ENCODE results near the gene ERFE.

Gene ERFE

GRCh38 chr2:238120463-238121298, 38.1 kb upstream of the ERFE start:
- Histone ChIP-seq H3K9me3 (ENCODE audit: control insufficient read depth, insufficient read depth, low read length) (no peaks in the 10 kb centered on the region), H3K4me1 (ENCODE audit: control insufficient read depth, insufficient read depth, low read length) (0 out of 2 replicates have a peak, but pooled peaks cover 3% of the 10 kb centered on the region), H3K36me3 (ENCODE audit: control insufficient read depth, insufficient read depth, low read length) (no peaks in the 10 kb centered on the region; the same call in 1 of the 2 replicates), H3K27me3 (ENCODE audit: control insufficient read depth, insufficient read depth, low read length) (no peaks in the 10 kb centered on the region), H3K4me3 (ENCODE audit: low read length) (no peak overlapping the region), H3K27ac (ENCODE audit: low read length) (no peak overlapping the region)
- WGBS (ENCODE audit: insufficient coverage, insufficient read length): no CpG with 5 or more reads among the region's 30 CpGs
- no peak for DNase-seq (ENCODE audit: low read depth, low spot score)

GRCh38 chr2:238121511-238122286, 37.1 kb upstream of the ERFE start:
- no CpG with 5 or more reads among the region's 27 CpGs for WGBS (ENCODE audit: insufficient coverage, insufficient read length)

GRCh38 chr2:238122287-238123217, 36.2 kb upstream of the ERFE start:
- no peak for DNase-seq (ENCODE audit: low read depth, low spot score)
- H3K9me3 ChIP-seq (ENCODE audit: control insufficient read depth, insufficient read depth, low read length): no peaks in the 10 kb centered on the region
- no peak overlapping the region for H3K4me3 ChIP-seq (ENCODE audit: low read length)
- no peaks in the 10 kb centered on the region for H3K36me3 ChIP-seq (ENCODE audit: control insufficient read depth, insufficient read depth, low read length)
- H3K27me3 ChIP-seq (ENCODE audit: control insufficient read depth, insufficient read depth, low read length): no peaks in the 10 kb centered on the region
- WGBS (ENCODE audit: insufficient coverage, insufficient read length): no CpG with 5 or more reads among the region's 29 CpGs
- H3K27ac ChIP-seq (ENCODE audit: low read length): no peak overlapping the region
- H3K4me1 ChIP-seq (ENCODE audit: control insufficient read depth, insufficient read depth, low read length): 0 out of 2 replicates have a peak, but pooled peaks cover 3% of the 10 kb centered on the region

More at GRCh38 chr2:238121511-238122286, 37.1 kb upstream of the ERFE start:
- Histone ChIP-seq H3K4me1 (ENCODE audit: control insufficient read depth, insufficient read depth, low read length) (0 out of 2 replicates have a peak, but pooled peaks cover 3% of the 10 kb centered on the region), H3K9me3 (ENCODE audit: control insufficient read depth, insufficient read depth, low read length) (no peaks in the 10 kb centered on the region), H3K27ac (ENCODE audit: low read length) (no peak overlapping the region), H3K4me3 (ENCODE audit: low read length) (no peak overlapping the region), H3K27me3 (ENCODE audit: control insufficient read depth, insufficient read depth, low read length) (no peaks in the 10 kb centered on the region), H3K36me3 (ENCODE audit: control insufficient read depth, insufficient read depth, low read length) (no peaks in the 10 kb centered on the region; the same call in 1 of the 2 replicates)
- DNase-seq (ENCODE audit: low read depth, low spot score): no peak

GRCh38 chr2:238123218-238123971, 35.4 kb upstream of the ERFE start:
- no peak for DNase-seq (ENCODE audit: low read depth, low spot score)
- H3K27ac ChIP-seq (ENCODE audit: low read length): no peak overlapping the region
- no peaks in the 10 kb centered on the region for H3K27me3 ChIP-seq (ENCODE audit: control insufficient read depth, insufficient read depth, low read length)
- H3K9me3 ChIP-seq (ENCODE audit: control insufficient read depth, insufficient read depth, low read length): no peaks in the 10 kb centered on the region
- H3K36me3 ChIP-seq (ENCODE audit: control insufficient read depth, insufficient read depth, low read length): no peaks in the 10 kb centered on the region
- no peak overlapping the region for H3K4me3 ChIP-seq (ENCODE audit: low read length)
- WGBS (ENCODE audit: insufficient coverage, insufficient read length): no CpG with 5 or more reads among the region's 22 CpGs
- H3K4me1 ChIP-seq (ENCODE audit: control insufficient read depth, insufficient read depth, low read length): peaks cover 5% of the 10 kb centered on the region; the same call in 1 of the 2 replicates

GRCh38 chr2:238123991-238124470, 34.7 kb upstream of the ERFE start:
- H3K36me3 ChIP-seq (ENCODE audit: control insufficient read depth, insufficient read depth, low read length): no peaks in the 10 kb centered on the region
- no peaks in the 10 kb centered on the region for H3K27me3 ChIP-seq (ENCODE audit: control insufficient read depth, insufficient read depth, low read length)
- H3K4me1 ChIP-seq (ENCODE audit: control insufficient read depth, insufficient read depth, low read length): peaks cover 9% of the 10 kb centered on the region; the same call in 1 of the 2 replicates
- H3K9me3 ChIP-seq (ENCODE audit: control insufficient read depth, insufficient read depth, low read length): no peaks in the 10 kb centered on the region
- H3K4me3 ChIP-seq (ENCODE audit: low read length): no peak overlapping the region
- no peak overlapping the region for H3K27ac ChIP-seq (ENCODE audit: low read length)
- DNase-seq (ENCODE audit: low read depth, low spot score): no peak
- no CpG with 5 or more reads among the region's 14 CpGs for WGBS (ENCODE audit: insufficient coverage, insufficient read length)

- no peaks in the 10 kb centered on the region for H3K27me3 ChIP-seq (ENCODE audit: control insufficient read depth, insufficient read depth, low read length)
- DNase-seq (ENCODE audit: low read depth, low spot score): no peak
- H3K4me3 ChIP-seq (ENCODE audit: low read length): no peak overlapping the region
- H3K4me1 ChIP-seq (ENCODE audit: control insufficient read depth, insufficient read depth, low read length): peaks cover 9% of the 10 kb centered on the region; the same call in 1 of the 2 replicates
- no peaks in the 10 kb centered on the region for H3K36me3 ChIP-seq (ENCODE audit: control insufficient read depth, insufficient read depth, low read length)
- H3K27ac ChIP-seq (ENCODE audit: low read length): no peak overlapping the region
- no peaks in the 10 kb centered on the region for H3K9me3 ChIP-seq (ENCODE audit: control insufficient read depth, insufficient read depth, low read length)
- WGBS (ENCODE audit: insufficient coverage, insufficient read length): 90% methylated on average over 4 of the region's 19 CpGs
Measured at GRCh38 chr2:238124488-238125126, 34.2 kb upstream of the ERFE start.

- Histone ChIP-seq H3K4me1 (ENCODE audit: control insufficient read depth, insufficient read depth, low read length) (peaks cover 9% of the 10 kb centered on the region; the same call in 1 of the 2 replicates), H3K4me3 (ENCODE audit: low read length) (no peak overlapping the region), H3K36me3 (ENCODE audit: control insufficient read depth, insufficient read depth, low read length) (no peaks in the 10 kb centered on the region), H3K27ac (ENCODE audit: low read length) (no peak overlapping the region), H3K9me3 (ENCODE audit: control insufficient read depth, insufficient read depth, low read length) (no peaks in the 10 kb centered on the region), H3K27me3 (ENCODE audit: control insufficient read depth, insufficient read depth, low read length) (no peaks in the 10 kb centered on the region)
- no peak for DNase-seq (ENCODE audit: low read depth, low spot score)
- WGBS (ENCODE audit: insufficient coverage, insufficient read length): no CpG with 5 or more reads among the region's 20 CpGs
Measured at GRCh38 chr2:238125127-238125885, 33.5 kb upstream of the ERFE start.

- Histone ChIP-seq H3K9me3 (ENCODE audit: control insufficient read depth, insufficient read depth, low read length) (no peaks in the 10 kb centered on the region), H3K27me3 (ENCODE audit: control insufficient read depth, insufficient read depth, low read length) (no peaks in the 10 kb centered on the region), H3K4me1 (ENCODE audit: control insufficient read depth, insufficient read depth, low read length) (peaks cover 8% of the 10 kb centered on the region; the same call in 1 of the 2 replicates), H3K27ac (ENCODE audit: low read length) (no peak overlapping the region), H3K4me3 (ENCODE audit: low read length) (no peak overlapping the region), H3K36me3 (ENCODE audit: control insufficient read depth, insufficient read depth, low read length) (no peaks in the 10 kb centered on the region)
- no CpG with 5 or more reads among the region's 2 CpGs for WGBS (ENCODE audit: insufficient coverage, insufficient read length)
- no peak for DNase-seq (ENCODE audit: low read depth, low spot score)
Measured at GRCh38 chr2:238126338-238126737, 32.4 kb upstream of the ERFE start.

Measured in iPS DF 6.9 (cell line).